Measurements from ENCODE around the gene REEP6.
"Not testable (repeated sequence)": the region's sequence is repeated elsewhere in the genome, so short reads cannot be mapped to it uniquely, and the experiment has no call there.

Gene REEP6

DNA sequence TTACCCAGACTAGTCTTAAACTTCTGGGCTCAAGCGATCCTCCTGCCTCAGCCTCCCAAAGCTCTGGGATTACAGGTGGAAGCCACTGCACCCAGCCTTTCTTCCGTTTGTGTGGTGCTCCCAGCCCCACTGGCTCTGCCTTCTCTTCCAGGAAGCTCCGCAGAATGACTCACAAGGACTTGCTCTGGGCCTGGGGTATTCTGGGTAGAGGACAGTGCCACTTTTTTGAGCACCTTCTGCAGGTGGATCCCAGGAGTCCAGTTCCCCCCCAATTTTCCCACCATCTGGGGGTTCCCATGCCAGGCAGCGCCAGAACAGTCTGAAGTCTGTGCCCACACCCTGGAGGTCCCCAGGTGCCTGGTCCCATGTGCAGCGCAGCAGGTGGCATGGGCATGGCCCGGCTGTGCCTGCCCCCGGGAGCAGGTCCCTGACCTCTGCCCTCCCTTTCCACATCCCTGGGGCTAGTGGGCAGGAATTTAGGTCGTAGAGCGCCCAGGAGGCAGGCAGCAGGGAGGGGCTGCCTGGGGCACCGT is 1.6 kb downstream of the REEP6 start:
- DNase-seq, result no peak

DNA sequence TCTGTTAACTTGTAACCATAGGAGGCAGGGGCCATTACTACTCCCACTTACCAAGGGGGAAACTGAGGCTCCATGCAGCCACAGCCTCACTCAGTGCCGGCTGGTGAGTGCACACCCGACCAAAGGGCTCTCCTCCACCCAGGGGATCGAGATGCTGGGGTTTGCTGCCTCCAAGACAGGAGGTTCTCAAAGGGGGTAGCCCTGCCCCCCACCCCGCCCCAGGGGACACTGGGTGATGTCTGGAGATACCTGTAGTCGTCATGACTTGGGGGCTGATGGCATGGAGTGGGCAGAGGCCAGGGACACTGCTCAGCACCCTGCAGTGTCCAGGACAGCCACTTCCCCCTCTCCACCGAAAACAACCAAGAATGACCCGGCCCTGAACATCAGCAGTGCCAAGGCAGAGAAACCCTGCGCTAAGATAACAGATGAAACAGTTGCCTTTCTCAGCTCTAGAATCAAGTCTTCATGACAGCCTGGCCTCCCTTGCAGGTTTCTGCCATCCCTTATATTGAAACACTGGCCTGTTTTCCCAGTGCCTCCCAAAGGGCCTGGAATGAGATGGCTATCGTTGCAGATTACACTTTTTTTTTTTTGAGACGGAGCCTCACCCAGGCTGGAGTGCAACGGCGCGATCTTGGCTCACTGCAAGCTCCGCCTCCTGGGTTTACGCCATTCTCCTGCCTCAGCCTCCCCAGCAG is 3.3 kb downstream of the REEP6 start:
- no peak for DNase-seq

DNA sequence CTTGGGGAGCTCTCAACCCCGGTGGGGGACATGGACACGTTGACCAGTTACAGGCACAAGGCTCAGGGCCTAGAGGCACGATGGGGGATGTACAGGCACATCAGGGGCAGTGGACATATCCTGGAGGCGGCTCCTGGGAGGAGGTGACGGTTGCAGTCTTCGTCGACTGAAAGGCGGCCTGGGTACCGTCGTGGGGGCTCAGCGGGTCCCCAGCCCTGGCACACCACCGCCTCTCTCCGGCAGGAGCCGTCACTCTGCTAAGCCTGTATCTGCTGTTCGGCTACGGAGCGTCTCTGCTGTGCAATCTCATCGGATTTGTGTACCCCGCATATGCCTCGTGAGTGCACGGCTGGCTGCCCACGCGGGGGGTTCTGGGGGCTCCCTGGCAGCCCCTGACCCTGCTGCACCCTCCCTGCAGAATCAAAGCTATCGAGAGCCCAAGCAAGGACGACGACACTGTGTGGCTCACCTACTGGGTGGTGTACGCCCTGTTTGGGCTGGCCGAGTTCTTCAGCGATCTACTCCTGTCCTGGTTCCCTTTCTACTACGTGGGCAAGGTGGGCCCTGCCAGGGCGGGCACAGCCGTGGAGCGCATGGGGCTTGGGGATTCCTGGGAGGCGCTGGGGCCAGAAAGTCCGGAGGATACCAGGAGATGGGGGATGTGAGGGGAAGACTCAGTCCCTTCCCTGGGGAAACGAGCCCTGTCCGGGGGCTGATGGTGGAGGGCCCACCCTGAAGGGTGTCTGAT is 4.2 kb downstream of the REEP6 start:
- no peak for DNase-seq

DNA sequence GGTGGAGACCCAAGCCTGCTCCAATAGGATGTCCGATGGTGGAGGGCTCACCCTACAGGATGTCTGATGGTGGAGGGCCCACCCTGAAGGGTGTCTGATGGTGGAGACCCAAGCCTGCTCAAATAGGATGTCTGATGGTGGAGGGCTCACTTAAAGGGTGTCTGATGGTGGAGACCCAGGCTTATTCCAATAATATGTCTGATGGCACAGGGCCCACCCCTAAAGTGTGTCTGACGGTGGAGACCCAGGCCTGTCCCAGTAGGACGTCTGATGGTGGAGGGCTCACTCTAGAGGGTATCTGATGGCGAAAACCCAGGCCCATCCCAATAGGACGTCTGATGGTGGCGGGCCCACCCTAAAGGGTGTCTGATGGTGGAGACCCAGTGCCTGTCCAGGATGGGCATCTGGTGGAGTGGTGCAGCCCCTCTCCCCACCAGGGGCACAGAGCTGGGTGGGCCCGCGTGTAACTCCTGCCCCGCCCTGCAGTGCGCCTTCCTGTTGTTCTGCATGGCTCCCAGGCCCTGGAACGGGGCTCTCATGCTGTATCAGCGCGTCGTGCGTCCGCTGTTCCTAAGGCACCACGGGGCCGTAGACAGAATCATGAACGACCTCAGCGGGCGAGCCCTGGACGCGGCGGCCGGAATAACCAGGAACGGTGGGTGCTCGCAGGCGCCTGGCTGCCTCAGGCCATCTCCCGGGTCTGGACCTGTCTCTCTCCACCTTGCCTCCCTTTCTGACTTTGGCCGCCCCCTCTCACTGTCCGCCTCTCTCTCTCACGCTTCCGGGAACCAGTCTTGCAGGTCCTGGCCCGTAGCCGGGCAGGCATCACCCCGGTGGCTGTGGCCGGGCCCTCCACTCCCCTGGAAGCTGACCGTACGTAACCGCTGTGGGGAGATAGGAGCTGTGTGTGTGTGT is 5.1 kb downstream of the REEP6 start:
- DNase-seq, result no peak

DNA sequence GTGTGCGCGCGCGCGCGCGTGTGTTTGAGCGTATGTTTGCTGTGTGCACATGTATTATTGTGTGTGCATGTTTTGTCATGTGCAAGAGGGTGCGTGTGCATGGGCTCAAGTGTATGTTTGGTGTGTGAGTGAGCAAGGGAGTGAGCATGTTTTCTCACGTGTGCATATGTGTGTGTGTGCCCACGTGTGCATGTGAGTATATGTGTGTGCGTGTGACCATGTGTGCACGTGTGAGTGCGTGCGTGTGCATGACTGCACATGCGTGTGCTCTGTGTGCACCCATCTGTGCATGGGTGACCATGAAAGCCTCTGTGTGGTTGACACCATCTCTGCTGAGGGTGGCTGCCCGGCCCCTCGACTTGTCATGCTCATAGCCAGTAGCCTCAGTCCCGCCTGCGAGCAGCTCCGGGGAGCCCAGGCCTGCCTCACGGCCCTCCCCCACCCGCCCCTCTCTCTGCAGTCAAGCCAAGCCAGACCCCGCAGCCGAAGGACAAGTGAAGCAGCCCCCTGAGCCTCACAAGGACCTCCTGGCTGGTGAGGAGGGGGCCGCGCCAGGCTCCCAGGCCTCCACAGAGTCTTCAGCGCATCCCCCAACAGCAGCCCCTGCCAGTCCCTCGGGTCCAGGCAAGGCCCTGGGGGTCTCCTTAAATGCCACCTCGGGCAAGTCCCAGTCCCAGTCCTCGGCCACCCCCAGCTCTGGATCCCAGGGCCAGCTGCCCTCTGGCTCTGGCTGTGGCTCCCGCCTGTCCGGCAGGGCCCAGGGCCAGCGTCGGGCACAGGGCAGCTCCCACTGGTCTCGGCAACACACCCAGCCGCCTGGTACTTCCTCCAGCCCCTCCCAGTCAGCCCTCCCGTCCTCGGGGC is 6.0 kb downstream of the REEP6 start:
- DNase-seq, result no peak

DNA sequence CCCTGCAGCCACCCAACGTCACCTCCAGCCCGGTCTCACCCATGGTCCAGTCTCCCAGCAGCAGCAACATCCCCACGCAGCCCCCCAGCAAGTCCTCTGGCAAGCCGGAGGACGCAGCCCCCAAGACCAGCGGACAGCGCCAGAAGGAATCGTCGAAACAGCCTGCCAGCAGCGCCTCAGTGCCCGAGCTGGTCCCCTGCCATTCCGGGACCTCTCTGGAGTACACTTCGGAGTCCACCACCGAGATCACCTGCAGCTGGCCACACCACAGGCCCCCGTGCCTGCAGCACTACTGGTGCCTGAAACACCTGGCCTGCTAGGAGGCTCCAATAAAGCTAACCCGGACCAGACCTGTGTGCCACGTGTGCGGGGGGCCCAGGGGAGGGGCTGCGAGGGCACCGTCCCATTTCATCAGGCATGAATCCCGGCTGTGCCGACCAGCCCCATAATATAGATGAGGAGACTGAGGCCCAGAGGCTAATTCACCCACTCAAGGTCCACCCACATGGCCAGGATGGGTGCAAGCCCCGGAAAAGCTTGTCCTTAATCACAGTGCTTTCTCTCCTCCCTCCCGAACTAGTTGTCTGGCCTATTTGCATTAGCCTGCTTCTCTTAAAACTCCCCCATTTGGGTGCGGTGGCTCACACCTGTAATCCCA is 6.7 kb downstream of the REEP6 start:
- DNase-seq, result no peak

DNA sequence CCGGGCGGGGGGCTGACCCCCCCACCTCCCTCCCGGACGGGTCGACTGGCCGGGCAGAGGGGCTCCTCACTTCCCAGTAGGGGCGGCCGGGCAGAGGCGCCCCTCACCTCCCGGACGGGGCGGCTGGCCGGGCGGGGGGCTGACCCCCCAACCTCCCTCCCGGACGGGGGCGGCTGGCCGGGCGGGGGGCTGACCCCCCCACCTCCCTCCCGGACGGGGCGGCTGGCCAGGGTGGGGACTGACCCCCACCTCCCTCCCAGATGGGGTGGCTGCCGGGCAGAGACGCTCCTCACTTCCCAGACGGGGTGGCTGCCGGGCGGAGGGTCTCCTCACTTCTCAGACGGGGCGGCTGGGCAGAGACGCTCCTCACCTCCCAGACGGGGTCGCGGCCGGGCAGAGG is 8.2 kb downstream of the REEP6 start:
- not testable (repeated sequence) for DNase-seq

DNA sequence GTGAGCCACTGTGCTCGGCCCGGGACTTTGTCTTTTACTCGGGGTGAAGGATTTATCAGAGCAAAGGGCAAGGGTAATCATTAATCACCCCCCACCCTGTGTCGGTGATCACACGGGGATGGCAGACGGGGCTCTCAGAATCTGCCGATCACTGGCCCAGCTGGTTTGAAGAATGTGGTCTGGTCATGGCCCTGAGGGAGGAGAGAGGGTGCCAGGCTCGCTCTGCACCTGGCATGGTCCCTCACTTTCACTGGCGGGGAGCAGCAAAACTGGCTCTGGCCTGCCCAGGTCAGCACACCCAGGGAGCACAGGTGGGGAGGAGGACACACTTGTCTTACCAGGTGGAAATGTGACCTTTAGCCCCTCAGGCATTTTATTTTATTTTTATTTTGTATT is 10.2 kb downstream of the REEP6 start:
- no peak for DNase-seq

DNA sequence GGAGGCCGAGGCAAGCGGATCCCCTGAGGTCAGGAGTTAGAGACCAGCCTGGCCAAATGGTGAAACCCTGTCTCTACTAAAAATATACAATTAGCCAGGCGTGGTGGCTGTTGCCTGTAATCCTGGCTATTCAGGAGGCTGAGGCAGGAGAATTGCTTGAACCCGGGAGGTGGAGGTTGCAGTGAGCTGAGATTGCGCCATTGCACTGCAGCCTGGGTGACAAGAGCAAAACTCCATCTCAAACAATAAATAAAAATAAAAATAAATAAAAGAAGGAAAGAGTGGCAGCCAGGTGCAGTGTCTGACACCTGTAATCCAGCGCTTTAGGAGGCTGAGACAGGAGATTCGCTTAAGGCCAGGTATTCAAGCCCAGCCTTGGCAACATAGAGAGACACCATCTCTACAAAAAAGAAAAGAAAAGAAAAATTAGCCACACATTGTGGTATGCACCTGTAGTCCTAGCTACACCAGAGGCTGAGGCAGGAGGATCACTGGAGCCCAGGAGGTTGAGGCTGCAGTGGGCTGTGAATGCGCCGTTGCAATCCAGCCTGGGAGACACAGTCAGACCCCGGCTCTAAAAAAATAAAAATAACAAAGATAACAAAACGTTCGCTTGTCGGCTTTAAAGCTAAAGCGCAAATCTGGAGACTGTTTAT is 11.6 kb downstream of the REEP6 start:
- no peak for DNase-seq

DNA sequence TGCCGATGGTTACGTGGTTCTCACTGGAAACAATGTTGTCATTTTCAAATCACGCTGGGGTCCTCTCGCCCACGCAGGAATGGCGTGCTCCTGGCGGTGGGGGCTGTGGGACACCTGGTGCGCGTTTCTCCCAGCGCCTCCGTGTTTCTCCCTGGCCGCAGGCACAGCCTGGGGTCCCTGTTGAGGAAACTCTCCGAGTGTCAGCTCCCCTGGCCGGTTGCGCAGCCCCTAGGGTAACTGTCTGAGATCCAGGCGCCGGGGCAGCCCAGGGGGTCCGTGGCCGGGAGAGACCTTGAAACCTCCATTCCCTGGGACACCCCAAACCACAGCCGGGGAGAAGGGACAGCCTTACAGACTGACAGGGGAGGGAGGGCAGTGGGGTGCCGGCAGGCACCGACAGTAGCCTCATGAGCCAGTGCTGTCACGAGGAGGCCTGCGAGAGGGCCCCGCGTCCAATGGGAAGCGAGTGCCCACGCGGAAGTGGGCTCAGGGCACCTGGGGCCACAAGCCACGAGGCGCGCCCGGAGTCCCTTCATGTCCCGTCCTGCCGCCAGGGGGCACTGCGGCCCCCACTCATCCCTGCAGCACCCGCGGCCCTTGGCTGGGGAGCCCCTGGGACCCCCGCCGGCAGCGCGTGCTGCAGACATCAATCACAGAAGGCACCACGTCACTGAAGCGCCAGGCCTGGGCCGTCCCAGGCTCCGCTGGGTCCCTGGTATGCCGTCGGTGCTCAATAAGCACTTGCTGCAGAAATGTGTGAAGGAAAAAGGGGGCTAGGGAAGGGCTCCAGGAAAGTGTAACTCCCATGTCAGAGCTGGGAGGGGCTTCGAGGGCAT is 12.3 kb downstream of the REEP6 start:
- DNase-seq, result peak; percentile 25

DNA sequence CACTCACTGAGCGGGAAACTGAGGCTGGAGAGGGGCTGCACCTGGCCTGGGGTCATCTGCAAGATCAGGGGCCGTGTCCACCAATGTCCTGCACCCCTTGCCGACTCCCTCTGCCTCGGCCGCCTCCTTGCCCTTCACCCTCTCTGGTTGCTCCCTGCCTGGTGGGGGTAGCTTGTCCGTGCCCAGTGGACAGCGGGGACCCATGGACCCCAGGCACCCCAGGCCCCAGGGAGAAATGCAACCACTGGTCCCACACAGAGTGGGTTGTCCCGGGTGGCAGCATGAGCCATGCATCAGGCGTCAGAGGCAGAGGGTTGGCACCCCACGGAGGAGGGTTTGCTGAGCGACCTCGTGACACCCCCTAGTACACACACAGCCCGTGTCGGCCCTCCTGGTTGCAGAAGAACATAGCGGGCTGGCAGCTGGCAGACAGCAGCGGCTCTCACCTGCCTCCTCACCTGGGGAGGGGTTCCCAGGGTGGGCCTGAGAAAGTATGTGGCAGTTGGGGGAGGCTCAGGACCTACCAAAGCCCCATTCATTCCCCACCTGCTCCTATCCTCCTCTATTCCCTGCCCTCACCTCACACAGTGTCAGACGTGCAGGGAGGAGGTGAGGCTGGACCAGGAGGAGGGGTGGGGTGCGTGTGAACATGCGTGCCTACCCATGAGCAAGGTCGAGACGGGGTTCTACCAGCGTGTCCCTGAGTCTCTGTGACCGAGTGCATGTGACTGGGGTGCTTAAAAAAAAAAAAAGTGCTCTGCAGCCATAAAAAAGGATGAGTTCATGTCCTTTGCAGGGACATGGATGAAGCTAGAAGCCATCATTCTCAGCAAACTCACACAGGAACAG is 13.2 kb downstream of the REEP6 start:
- DNase-seq, result no peak

DNA sequence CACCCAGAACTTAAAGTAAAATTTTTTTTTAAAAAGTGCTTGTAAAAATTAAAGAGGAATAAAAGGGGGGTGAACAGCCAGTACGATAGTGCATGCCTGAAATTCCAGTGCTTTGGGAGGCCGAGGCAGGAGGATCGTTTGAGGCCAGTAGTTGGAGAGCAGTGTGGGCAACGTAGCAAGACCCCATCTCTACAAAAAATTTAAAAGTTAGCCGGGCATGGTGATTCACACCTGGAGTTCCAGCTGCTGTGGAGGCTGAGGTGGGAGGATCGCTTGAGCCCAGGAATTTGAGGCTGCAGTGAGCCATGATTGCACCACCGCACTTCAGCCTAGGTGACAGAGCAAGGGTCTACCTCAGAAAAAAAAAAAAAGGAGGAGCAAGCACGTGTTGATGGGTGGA is 14.0 kb downstream of the REEP6 start:
- DNase-seq, result no peak

DNA sequence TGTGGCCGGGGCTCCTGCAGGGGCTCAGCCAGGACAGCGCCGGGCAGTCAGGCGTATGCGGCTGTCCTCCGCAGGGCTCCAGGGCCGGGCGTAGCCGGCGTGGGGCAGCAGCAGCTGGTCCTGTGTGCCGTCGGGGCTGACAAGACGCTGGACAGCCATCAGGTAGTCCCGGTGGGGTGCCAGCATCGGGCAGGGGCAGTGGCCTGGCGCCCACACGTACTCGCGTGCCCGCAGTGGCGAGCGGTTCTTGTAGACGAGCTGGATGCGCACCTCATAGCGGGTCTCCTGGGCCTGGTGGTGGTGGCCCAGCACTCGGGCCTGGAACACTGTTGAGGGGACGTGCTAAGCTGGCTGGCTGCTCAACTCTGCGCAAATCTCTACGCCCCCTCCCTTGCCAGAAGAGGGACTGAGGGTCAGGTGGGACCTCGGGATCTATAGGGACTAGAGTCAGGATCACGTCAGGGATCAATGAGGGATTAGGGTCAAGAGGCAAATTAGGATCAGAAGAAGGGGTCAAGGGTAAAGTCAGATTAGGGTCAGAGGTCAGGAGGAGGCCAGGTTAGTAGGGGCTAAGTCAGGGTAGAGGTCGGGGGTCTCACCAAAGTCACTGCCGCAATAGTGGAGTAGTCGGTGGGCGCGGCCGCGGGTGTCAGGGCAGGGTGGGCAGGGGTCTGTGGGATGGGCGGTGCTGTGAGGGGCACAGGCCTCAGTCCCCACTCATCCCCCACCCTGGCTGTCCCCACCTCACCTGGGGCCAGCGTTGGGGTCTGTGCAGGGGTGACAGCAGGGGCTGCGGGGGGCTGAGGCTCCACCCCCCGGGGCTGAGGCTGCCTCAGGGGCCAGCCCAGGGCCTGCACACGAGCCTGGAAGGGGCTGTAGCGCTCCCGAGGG is 15.3 kb downstream of the REEP6 start:
- DNase-seq, result no peak

DNA sequence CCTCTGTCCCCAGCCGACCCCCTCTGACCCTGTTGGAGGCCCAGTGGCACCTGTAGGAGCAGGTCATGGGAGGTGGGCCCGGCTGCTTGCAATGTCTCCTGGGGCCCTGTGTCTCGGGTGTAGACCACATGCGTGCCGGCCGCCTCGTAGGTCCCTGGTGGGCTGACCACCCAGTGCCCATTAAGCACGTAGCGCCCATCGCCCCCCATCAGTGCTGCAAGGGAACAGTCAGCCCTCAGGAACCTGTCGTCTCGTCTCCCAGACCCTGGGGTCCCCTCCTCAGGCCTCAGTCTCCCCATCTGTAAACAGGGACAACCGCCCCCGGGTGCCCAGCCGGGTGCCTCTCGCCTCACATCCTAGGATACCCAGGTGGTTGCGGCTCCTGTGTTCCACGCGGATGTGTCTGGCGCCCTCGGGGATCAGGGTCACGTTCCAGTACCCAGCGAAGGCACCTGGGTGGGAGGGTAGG is 16.2 kb downstream of the REEP6 start:
- DNase-seq, result no peak

DNA sequence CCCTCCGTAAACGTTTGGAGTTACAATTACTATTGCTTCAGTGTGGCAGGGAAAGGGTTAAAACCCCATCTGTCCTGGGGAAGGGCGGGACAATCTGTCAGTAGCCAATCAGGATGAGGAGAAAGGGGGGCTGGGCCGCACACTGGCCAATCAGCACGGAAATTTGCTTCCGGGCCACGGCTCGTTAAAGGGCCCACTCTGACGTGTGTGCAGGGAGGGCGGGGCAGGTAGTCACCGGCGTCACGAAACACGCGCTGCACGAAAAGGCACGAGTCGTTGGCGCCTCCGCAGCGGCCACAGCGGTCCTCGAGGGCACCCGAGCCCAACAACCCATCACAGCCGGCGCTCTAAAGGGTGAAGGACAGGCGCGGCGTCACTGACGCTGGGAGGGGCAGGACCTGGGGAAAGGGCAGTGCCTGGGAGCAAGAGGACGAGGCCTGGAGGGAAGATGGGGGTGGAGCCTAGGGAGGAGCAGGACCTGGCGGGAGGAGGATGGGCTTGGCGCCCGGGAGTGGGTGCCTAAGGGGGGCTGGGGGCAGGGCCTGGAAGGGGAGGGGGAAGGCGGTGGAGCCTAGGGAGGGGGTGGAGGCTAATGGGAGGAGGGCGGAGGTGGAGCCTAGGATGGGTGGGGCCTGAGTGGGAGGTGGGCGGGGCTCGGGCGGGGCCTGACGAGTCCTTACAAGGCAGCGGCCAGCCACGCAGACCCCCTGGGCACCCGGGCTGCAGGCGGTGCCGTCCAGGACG is 17.0 kb downstream of the REEP6 start:
- DNase-seq, result peak; percentile 91

DNA sequence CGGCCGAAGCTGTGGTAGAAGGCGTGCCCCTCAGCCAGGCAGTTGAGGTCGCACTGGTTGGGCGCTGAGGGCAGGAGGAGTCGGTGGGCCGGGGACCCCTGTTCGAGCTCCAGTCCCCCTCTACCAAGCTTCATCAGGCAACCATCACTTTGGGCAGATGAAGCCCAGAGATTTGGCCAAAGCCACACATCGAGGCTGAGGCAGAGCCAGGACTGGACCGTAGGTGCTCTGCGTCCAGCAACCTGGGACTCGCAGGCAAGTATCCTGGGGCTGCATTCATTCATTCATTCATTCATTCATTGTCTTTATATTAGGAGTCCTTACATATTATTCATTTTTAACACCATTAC is 17.5 kb downstream of the REEP6 start:
- no peak for DNase-seq
